Esophagus squamous epithelium (tissue), 5 donors: ENCODE data around the gene CTSH. TPM values are rescaled to one million over a fixed set of nuclear protein-coding genes. Genes with fewer than 3 reads are reported as not detected.

Source experiments
- DNase-seq: peaks from one replicate; lab custom pipeline; 2025; lab: John Stamatoyannopoulos, UW
- H3K27ac ChIP-seq, 4 donors: fragments of 200-600 bp; sonication (generic); one replicate each; pipeline ENCODE4 v1.5.1; 2016 to 2019; ENCODE audit warnings: mild to moderate bottlenecking in 1 of 4
- H3K27me3 ChIP-seq, 4 donors: fragments of 200-600 bp; sonication (generic); 1 replicate in 3 of 4; 2 replicates in 1 of 4; pipeline versions ENCODE4 v1.5.1 to v1.6.0; 2017 to 2021; ENCODE audit warnings: antibody characterized with exemption in 1 of 4
- H3K36me3 ChIP-seq, 3 donors: fragments of 200-600 bp; sonication (generic); one replicate each; pipeline ENCODE4 v1.5.1; 2016 to 2019
- H3K4me1 ChIP-seq, 3 donors: fragments of 200-600 bp; sonication (generic); one replicate each; pipeline ENCODE4 v1.5.1; 2017 to 2019
- H3K4me3 ChIP-seq, 4 donors: fragments of 200-600 bp; sonication (generic); 1 replicate in 3 of 4; 2 replicates in 1 of 4; pipeline ENCODE4 v1.5.1; 2016 to 2019; ENCODE audit warnings: mild to moderate bottlenecking in 2 of 4, moderate library complexity in 1 of 4
- H3K9me3 ChIP-seq, 3 donors: fragments of 200-600 bp; sonication (generic); one replicate each; pipeline ENCODE4 v1.5.1; 2016 to 2019
- POLR2A ChIP-seq, 4 donors: fragments of 450-650 bp; IDR thresholded peaks; one replicate each; pipeline ENCODE4 v1.6.1; 2017; ENCODE audit warnings: antibody characterized with exemption in 4 of 4, mild to moderate bottlenecking in 4 of 4, moderate library complexity in 3 of 4
- WGBS, 2 donors: methylation state at CpG; one replicate each; pipeline ENCODE4 v1.1.5; 2018; 5-methylcytosine and 5-hydroxymethylcytosine counted together
- intact Hi-C: fragments of 100-400 bp; cut with DNase I; formaldehyde crosslinking; loops from one replicate; pipeline ENCODE4 v1.15.0; 2022
- total RNA-seq, 4 donors: library from RNA; depleted of rRNA; stranded (reverse); fragments of >200 nt; gene quantifications; one replicate each; pipeline ENCODE4 v1.1.0, GENCODE V29; 2016
- TF ChIP-seq, protein P1 (sequence below), 6 experiments: fragments of 450-650 bp in 4 of 6; fragments of 200-600 bp in 2 of 6; sonication (generic) in 2 of 6; IDR thresholded peaks; one replicate each; pipeline ENCODE4 v1.5.1; 2016 to 2019; ENCODE audit warnings: antibody characterized with exemption in 6 of 6, mild to moderate bottlenecking in 4 of 6, moderate library complexity in 4 of 6
- donor health status: DM: yes; HTN: yes; CAD: no.

Gene CTSH
- total RNA-seq, 4 donors from 2014 or later = 19.7 to 115 (median 69.6) TPM

DNA sequence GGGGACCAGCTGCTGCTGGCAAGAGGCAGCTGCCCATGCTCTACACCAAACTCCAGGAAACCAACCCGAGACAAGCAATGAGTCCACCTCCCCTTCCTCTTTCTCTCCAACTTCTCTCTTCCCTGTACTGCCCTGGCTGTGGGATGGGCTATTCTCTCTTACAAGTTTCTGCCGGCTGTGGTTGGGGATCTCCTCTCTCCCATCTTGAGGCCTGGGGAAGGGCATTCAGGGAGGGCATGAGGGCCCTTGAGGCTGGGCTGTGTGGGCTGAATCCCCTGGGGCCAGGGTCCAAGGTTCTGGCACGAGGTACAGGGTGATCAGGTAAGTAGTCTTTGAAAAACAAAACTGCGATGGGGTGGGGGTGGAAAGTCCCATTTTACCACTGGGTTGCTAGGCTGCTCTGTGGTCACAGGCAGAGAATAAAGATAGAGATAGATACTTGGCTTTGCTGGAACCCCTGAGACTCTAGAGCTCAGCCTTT, 32.3 kb upstream of the CTSH start:
- intact Hi-C loops = no loop called here
- Histone ChIP-seq H3K27me3 (no peaks in the 10 kb centered on the region), H3K4me3 (no peak overlapping the region), H3K4me1 (peaks cover 0 to 8% (median 3%) of the 10 kb centered on the region in 3 donors), H3K36me3 (no peaks in the 10 kb centered on the region), H3K27ac (peak overlapping the region in 2 of 4 donors; percentile 20 to 29), H3K9me3 (no peaks in the 10 kb centered on the region)
- TF ChIP-seq, protein P1, sequence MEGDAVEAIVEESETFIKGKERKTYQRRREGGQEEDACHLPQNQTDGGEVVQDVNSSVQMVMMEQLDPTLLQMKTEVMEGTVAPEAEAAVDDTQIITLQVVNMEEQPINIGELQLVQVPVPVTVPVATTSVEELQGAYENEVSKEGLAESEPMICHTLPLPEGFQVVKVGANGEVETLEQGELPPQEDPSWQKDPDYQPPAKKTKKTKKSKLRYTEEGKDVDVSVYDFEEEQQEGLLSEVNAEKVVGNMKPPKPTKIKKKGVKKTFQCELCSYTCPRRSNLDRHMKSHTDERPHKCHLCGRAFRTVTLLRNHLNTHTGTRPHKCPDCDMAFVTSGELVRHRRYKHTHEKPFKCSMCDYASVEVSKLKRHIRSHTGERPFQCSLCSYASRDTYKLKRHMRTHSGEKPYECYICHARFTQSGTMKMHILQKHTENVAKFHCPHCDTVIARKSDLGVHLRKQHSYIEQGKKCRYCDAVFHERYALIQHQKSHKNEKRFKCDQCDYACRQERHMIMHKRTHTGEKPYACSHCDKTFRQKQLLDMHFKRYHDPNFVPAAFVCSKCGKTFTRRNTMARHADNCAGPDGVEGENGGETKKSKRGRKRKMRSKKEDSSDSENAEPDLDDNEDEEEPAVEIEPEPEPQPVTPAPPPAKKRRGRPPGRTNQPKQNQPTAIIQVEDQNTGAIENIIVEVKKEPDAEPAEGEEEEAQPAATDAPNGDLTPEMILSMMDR (IDR thresholded peaks at IDR 0.05) = no peak
- TF ChIP-seq POLR2A (IDR thresholded peaks at IDR 0.05) = no peak
- DNase-seq = no peak
- WGBS, 2 donors = 55 to 77% methylated on average over 2 to 3 of the region's 4 CpGs

- 92 to 95% methylated on average over 3 to 5 of the region's 7 CpGs for WGBS, 2 donors
- H3K36me3 ChIP-seq = no peaks in the 10 kb centered on the region
- TF ChIP-seq POLR2A (IDR thresholded peaks at IDR 0.05) = no peak
- TF ChIP-seq, protein P1 (IDR thresholded peaks at IDR 0.05) = no peak
- H3K27me3 ChIP-seq = no peaks in the 10 kb centered on the region
- peak overlapping the region in 2 of 4 donors; percentile 20 to 29 for H3K27ac ChIP-seq
- H3K4me1 ChIP-seq = peaks cover 0 to 8% (median 3%) of the 10 kb centered on the region in 3 donors
- H3K9me3 ChIP-seq = no peaks in the 10 kb centered on the region
- intact Hi-C loops = no loop called here
- DNase-seq = no peak
- no peak overlapping the region for H3K4me3 ChIP-seq
Measured at GRCh38 chr15:78976691-78977090, 31.8 kb upstream of the CTSH start.

DNA sequence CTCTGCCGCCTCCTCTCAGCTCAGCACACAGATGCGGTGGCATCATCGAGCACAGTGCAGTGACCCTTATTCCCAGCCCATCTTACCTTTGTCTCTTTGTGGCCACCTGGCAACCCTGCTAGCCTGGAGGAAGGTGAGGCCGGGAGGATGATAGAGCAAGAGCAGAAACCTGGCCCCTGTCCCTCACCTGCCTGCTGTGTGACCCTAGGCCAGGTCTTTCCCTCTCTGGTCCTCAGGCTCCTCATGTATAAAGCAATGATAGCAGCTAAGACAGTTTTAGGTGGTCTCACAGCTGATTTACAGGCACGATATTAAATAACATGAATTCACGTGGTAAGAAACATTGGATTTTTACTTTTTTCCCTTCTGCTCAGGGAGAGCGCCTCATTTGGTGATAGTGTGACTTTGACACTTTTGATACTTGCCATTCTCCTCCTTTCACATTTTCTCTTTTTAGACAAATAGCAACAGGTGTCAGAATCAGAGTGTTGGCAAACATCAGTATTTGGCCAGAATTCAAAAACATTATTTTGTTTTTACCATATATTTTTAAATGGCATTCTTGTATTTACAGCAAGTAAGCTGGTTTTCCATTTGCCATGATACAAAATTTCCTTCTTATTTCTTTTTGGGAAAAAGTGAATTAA, 29.5 kb upstream of the CTSH start:
- no peak for DNase-seq
- Histone ChIP-seq H3K27ac (no peak overlapping the region), H3K4me3 (no peak overlapping the region), H3K4me1 (peaks cover 0 to 3% (median under 1%) of the 10 kb centered on the region in 3 donors), H3K9me3 (no peaks in the 10 kb centered on the region), H3K36me3 (no peaks in the 10 kb centered on the region), H3K27me3 (no peaks in the 10 kb centered on the region)
- TF ChIP-seq POLR2A (IDR thresholded peaks at IDR 0.05) = no peak
- TF ChIP-seq, protein P1 (IDR thresholded peaks at IDR 0.05) = no peak
- 84 to 93% methylated on average over 4 to 6 of the region's 7 CpGs for WGBS, 2 donors
- intact Hi-C loops = no loop called here

- WGBS, 2 donors = 75 to 80% methylated on average over 5 of the region's 5 CpGs
- H3K27me3 ChIP-seq = no peaks in the 10 kb centered on the region
- no peaks in the 10 kb centered on the region for H3K36me3 ChIP-seq
- TF ChIP-seq, protein P1 (IDR thresholded peaks at IDR 0.05) = no peak
- peaks cover 0 to 6% (median 0%) of the 10 kb centered on the region in 3 donors for H3K4me1 ChIP-seq
- intact Hi-C loops = no loop called here
- no peak for DNase-seq
- no peak overlapping the region for H3K4me3 ChIP-seq
- H3K9me3 ChIP-seq = no peaks in the 10 kb centered on the region
- H3K27ac ChIP-seq = no peak overlapping the region
Measured at GRCh38 chr15:78969687-78970349, 25.0 kb upstream of the CTSH start.
